Glomerular visceral epithelial cell (primary cell): ENCODE measurements around the gene ZNF385A.
"Not testable (repeated sequence)": the region's sequence is repeated elsewhere in the genome, so short reads cannot be mapped to it uniquely, and the experiment has no call there.

Experiments used
- DNase-seq: peaks from one replicate; pipeline ENCODE4 v3.0.0-alpha.2; 2016; ENCODE audit errors: extremely low spot score

ZNF385A gene

DNA sequence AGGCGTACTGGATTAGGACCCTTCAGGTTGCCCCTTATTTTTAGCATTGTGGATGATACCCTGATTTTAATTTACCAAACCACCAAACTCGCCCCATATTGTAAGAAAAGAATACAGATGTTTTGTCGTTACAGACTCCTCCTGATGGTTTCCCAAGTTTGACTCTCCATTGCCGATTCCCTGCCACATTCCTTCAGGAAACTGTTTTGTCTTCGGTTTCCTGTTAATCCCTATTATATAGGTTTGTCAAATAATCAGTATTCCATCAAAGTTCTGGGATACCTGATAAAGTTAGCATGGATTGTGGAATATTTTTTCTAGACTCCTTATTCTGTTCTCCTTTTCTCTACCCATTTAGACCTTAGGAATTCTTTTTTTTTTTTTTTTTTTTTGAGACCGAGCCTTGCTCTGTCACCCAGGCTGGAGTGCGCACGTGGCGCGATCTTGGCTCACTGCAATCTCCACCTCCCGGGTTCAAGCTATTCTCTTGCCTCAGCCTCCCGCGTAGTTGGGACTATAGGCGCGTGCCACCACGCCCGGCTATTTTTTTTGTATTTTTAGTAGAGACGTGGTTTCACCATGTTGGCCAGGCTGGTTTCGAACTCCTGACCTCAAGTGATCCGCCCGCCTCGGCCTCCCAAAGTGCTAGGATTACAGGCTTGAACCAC is 59.0 kb downstream of the ZNF385A start:
- not testable (repeated sequence) for DNase-seq

DNA sequence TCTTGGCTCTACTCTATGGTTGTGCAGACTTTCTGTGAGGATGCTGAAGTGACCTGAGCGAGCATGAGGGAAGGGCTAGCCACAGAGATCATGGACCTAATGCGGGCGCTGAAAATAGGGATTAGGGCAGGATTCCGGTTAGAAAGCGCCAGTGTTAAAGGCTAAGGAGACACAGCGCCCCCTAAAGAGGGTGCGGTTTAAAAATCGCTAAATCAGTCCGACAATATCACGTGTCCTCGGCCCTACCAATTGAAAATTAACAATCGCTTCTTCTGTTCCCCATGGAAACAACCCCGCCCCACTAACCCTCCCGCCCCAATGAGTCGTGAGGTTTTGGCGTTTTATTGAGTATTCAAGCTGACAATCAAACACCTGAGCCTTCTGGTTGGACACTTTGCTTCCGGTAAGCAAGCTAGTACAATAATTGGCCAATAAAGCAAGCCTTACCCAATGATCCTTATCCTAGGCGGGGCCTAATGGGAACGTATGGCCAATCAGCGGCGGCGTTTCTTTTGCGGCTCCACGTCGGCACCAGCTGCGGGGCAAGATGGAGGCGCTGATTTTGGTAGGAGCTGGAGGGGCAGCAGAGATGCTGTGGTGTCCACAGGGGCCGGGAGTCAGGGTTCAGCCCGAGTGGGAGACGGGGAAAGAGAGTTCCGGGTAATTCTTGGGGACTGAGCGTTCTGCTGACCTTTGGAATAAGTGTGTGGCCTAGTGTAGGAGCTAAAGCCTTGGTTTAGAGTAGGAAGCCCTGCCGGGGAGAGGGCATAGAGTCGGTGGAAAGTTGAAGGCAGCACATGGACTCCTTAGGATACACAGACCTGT is 59.7 kb downstream of the ZNF385A start, which contains the start of gene COPZ1:
COPZ1 (plus strand) TSS at position 515 of the 825 bp plus-strand sequence; CDS start at position 548, 33 bp downstream.
- peak; percentile 99 for DNase-seq

DNA sequence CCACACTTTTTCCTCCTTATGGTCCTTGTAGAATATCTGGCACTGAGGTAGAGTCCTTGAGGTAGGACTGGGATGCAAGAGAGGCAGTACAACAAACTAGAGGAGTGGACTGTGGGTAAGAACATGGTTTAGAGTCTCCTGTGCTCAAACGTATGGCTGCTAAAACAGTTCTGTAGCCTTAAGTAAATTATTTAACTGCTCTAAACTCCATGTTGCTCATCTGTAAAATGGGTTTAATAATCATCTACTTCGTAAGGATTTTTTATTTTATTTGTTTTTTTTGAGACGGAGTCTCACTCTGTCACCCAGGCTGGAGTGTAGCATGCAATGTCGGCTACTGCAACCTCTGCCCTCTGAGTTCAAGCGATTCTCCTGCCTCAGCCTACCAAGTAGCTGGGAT is 63.2 kb downstream of the ZNF385A start:
- no peak for DNase-seq
